ENCODE data around the gene NABP2. TPM values are rescaled to one million over a fixed set of nuclear protein-coding genes. Genes with fewer than 3 reads are reported as not detected.

NABP2 gene
- total and polyA plus RNA-seq, 2 donors (not counting 1 experiment from before 2014, with no cell fraction given) = 14.9 to 16.1 TPM

GRCh38 chr12:56256326-56256960 is 32.3 kb downstream of the NABP2 start:
- H2AFZ ChIP-seq (ENCODE audit: insufficient read depth, low read depth, low read length, poor library complexity, severe bottlenecking) = no peak overlapping the region
- peak overlapping the region; percentile 97 for H3K9ac ChIP-seq (ENCODE audit: low read length)
- DNase-seq (no peak), ATAC-seq (ENCODE audit: low read depth) (no peak)
- Mint-ChIP-seq H3K4me1 (peaks cover 18% of the 10 kb centered on the region), H3K9me3 (ENCODE audit: insufficient read depth) (no peaks in the 10 kb centered on the region), H3K4me3 (peak overlapping the region; percentile 83), H3K27ac (peak overlapping the region; percentile 32), H3K27me3 (no peaks in the 10 kb centered on the region)
- H3K36me3 ChIP-seq (replicated peaks in 1 of 2; ENCODE audit: control extremely low read depth in 1 of 2, control insufficient read depth in 1 of 2, extremely low read depth in 1 of 2, insufficient read depth in 2 of 2, low read length in 1 of 2) = peaks cover 2 to 48% of the 10 kb centered on the region in 2 experiments
- no peak for TF ChIP-seq CTCF (IDR thresholded peaks at IDR 0.05)
- TF ChIP-seq EZH2 (IDR thresholded peaks at IDR 0.05; ENCODE audit: borderline replicate concordance, insufficient read depth, low read depth, low read length, poor library complexity, severe bottlenecking) = no peak
- POLR2A ChIA-PET = interaction anchor here (0.6 kb wide), 1 partner anchor 317 kb away, joined by 7 read pairs; no protein-coding TSS in a partner anchor
- H3K27ac ChIP-seq (ENCODE audit: low read length in 2 of 2) = no peak overlapping the region
- no peaks in the 10 kb centered on the region for H3K9me3 ChIP-seq (ENCODE audit: control extremely low read depth in 1 of 3, control insufficient read depth in 2 of 3, insufficient read depth in 1 of 3, low read length in 2 of 3)
- peaks cover 36% of the 10 kb centered on the region for H3K79me2 ChIP-seq (ENCODE audit: control insufficient read depth, insufficient read depth, low read length)
- H3K4me2 ChIP-seq (replicated peaks; ENCODE audit: low read depth, low read length, poor library complexity, severe bottlenecking) = peak overlapping the region; percentile 98
- CTCF ChIA-PET = interaction anchor here (0.8 to 5.8 kb wide), 9 partner anchors 10 to 207 kb away, joined by 3 to 40 read pairs (median 5); partner anchors contain the start of genes RNF41 and SMARCC2
- no peak overlapping the region for H3K4me3 ChIP-seq (ENCODE audit: control extremely low read depth in 1 of 5, extremely low read depth in 1 of 5, insufficient read depth in 1 of 5, low read depth in 2 of 5, low read length in 4 of 5)
- no CpG with 5 or more reads among the region's 4 CpGs for WGBS (ENCODE audit: insufficient coverage)
- intact Hi-C loops (cut with micrococcal nuclease) = loop anchor here (5.0 kb wide), 1 partner anchor 49 kb away; no protein-coding TSS in a partner anchor
- H4K20me1 ChIP-seq (ENCODE audit: control insufficient read depth, insufficient read depth, low read length, poor library complexity, severe bottlenecking) = peaks cover 21% of the 10 kb centered on the region
- H3K27me3 ChIP-seq (replicated peaks in 1 of 4; ENCODE audit: control extremely low read depth in 1 of 4, control insufficient read depth in 3 of 4, insufficient read depth in 4 of 4, low read length in 3 of 4) = no peaks in the 10 kb centered on the region
- H3K4me1 ChIP-seq (ENCODE audit: control insufficient read depth in 2 of 2, insufficient read depth in 2 of 2, low read length in 2 of 2) = peaks cover 16 to 21% of the 10 kb centered on the region in 2 donors

DNA sequence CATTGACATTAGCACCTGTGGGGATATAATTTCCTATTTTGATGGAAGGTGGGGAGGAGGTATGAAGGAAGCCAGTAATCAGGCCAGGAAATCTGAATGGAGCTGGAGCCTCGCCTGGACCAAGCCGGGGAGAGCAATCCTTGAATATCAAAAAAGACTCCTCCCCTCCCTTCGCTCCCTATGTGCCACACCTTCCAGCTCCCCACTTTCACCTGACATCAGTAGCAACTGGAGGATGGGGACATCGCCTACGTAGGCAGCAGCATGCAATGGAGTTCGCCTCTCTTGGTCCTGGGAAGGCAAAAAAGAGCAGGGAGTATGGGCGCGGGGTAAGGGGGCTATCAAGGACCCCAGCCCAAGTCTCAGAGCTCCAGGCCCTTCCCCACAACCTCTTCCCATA is 32.9 kb downstream of the NABP2 start:
- TF ChIP-seq EZH2 (IDR thresholded peaks at IDR 0.05; ENCODE audit: borderline replicate concordance, insufficient read depth, low read depth, low read length, poor library complexity, severe bottlenecking) (no peak), CTCF (IDR thresholded peaks at IDR 0.05) (no peak)
- H3K36me3 ChIP-seq (replicated peaks in 1 of 2; ENCODE audit: control extremely low read depth in 1 of 2, control insufficient read depth in 1 of 2, extremely low read depth in 1 of 2, insufficient read depth in 2 of 2, low read length in 1 of 2) = peaks cover 2 to 42% of the 10 kb centered on the region in 2 experiments
- Mint-ChIP-seq H3K4me3 (peak overlapping the region; percentile 83), H3K27ac (peak overlapping the region; percentile 32), H3K9me3 (ENCODE audit: insufficient read depth) (no peaks in the 10 kb centered on the region), H3K4me1 (peaks cover 18% of the 10 kb centered on the region), H3K27me3 (no peaks in the 10 kb centered on the region)
- no peak overlapping the region for H2AFZ ChIP-seq (ENCODE audit: insufficient read depth, low read depth, low read length, poor library complexity, severe bottlenecking)
- H3K4me2 ChIP-seq (replicated peaks; ENCODE audit: low read depth, low read length, poor library complexity, severe bottlenecking) = peak overlapping the region; percentile 98
- peaks cover 16 to 21% of the 10 kb centered on the region in 2 donors for H3K4me1 ChIP-seq (ENCODE audit: control insufficient read depth in 2 of 2, insufficient read depth in 2 of 2, low read length in 2 of 2)
- H3K27me3 ChIP-seq (replicated peaks in 1 of 4; ENCODE audit: control extremely low read depth in 1 of 4, control insufficient read depth in 3 of 4, insufficient read depth in 4 of 4, low read length in 3 of 4) = no peaks in the 10 kb centered on the region
- POLR2A ChIA-PET = interaction anchor here (0.6 kb wide), 1 partner anchor 316 kb away, joined by 7 read pairs; no protein-coding TSS in a partner anchor
- H3K9me3 ChIP-seq (ENCODE audit: control extremely low read depth in 1 of 3, control insufficient read depth in 2 of 3, insufficient read depth in 1 of 3, low read length in 2 of 3) = no peaks in the 10 kb centered on the region
- ATAC-seq (ENCODE audit: low read depth) (no peak), DNase-seq (no peak)
- intact Hi-C loops (cut with micrococcal nuclease) = loop anchor here (5.0 kb wide), 1 partner anchor 50 kb away; no protein-coding TSS in a partner anchor
- peaks cover 36% of the 10 kb centered on the region for H3K79me2 ChIP-seq (ENCODE audit: control insufficient read depth, insufficient read depth, low read length)
- H3K27ac ChIP-seq (ENCODE audit: low read length in 2 of 2) = peak overlapping the region in 1 of 2 donors; percentile 81
- H3K4me3 ChIP-seq (ENCODE audit: control extremely low read depth in 1 of 5, extremely low read depth in 1 of 5, insufficient read depth in 1 of 5, low read depth in 2 of 5, low read length in 4 of 5) = peak overlapping the region in 4 of 5 experiments; percentile 59 to 99 (median 76)
- H3K9ac ChIP-seq (ENCODE audit: low read length) = peak overlapping the region; percentile 97
- H4K20me1 ChIP-seq (ENCODE audit: control insufficient read depth, insufficient read depth, low read length, poor library complexity, severe bottlenecking) = peaks cover 21% of the 10 kb centered on the region
- WGBS (ENCODE audit: insufficient coverage) = 82% methylated on average over 4 of the region's 8 CpGs
- CTCF ChIA-PET = interaction anchor here (0.6 to 5.8 kb wide), 10 partner anchors 30 to 282 kb away, joined by 3 to 40 read pairs (median 4); partner anchors contain the start of genes RNF41 and SMARCC2

All from B cell (primary cell).